22Rv1 (cell line): ENCODE data around the gene HESX1.

Experiments
- H3K27ac ChIP-seq: fragments of 450-650 bp; 2 replicates; pipeline ENCODE4 v1.5.1; 2017
- CTCF ChIP-seq: fragments of 450-650 bp; IDR thresholded peaks from 2 replicates; pipeline ENCODE4 v1.5.1; 2017; ENCODE audit warnings: mild to moderate bottlenecking
- ZFX ChIP-seq: fragments of 450-650 bp; IDR thresholded peaks from 2 replicates; pipeline ENCODE4 v1.6.1; 2017; ENCODE audit warnings: antibody characterized with exemption, borderline replicate concordance

HESX1 gene

GRCh38 chr3:57227204-57227929 lies 27.6 kb upstream of the HESX1 start, which contains the start of gene APPL1:
Gene APPL1 (plus strand): TSS chr3:57227729. CDS start chr3:57227884, 155 bp downstream.
- peak within 1 kb of the TSS; percentile 88 for H3K27ac ChIP-seq
- no peak for TF ChIP-seq ZFX
- 0 out of 2 replicates have a peak, but pooled peaks have one; percentile 4 for TF ChIP-seq CTCF

- peak overlapping the region; percentile 88 for H3K27ac ChIP-seq
- TF ChIP-seq ZFX (no peak), CTCF (no peak)
Measured at GRCh38 chr3:57226176-57226575, 26.4 kb upstream of the HESX1 start.

GRCh38 chr3:57224856-57225255 lies 25.1 kb upstream of the HESX1 start:
- no peak for TF ChIP-seq CTCF
- no peak for TF ChIP-seq ZFX

GRCh38 chr3:57221883-57222282 lies 22.1 kb upstream of the HESX1 start:
- TF ChIP-seq CTCF (peak; percentile 62), ZFX (no peak)
- H3K27ac ChIP-seq = no peak overlapping the region

More at GRCh38 chr3:57224856-57225255, 25.1 kb upstream of the HESX1 start:
- no peak overlapping the region for H3K27ac ChIP-seq

- TF ChIP-seq CTCF = no peak
- no peak for TF ChIP-seq ZFX
- no peak overlapping the region for H3K27ac ChIP-seq
Measured at GRCh38 chr3:57206423-57206822, 6.6 kb upstream of the HESX1 start.

- no peak overlapping the region for H3K27ac ChIP-seq
- TF ChIP-seq ZFX (no peak), CTCF (no peak)
Measured at GRCh38 chr3:57194641-57195040, 5.1 kb downstream of the HESX1 start.

GRCh38 chr3:57192028-57192427 lies 7.8 kb downstream of the HESX1 start:
- TF ChIP-seq CTCF (no peak), ZFX (no peak)
- H3K27ac ChIP-seq = no peak overlapping the region
